Measurements from ENCODE around the gene PRR33. TPM values are rescaled to one million over a fixed set of nuclear protein-coding genes. Genes with fewer than 3 reads are reported as not detected.

The PRR33 gene

Small RNA genes within 50 kb of the gene (small RNA-seq; reads per million reads assigned to genes)
- gene AC051649.1 (ENCODE audit: low read depth) = not detected
- gene MIR4298 (ENCODE audit: low read depth) = not detected

Measured in mesenchymal stem cell (in vitro differentiated cells and primary cell).